Duodenal mucosa (tissue), 2 donors: Measurements from ENCODE around the gene MTG2.

Experiments
- H3K27ac ChIP-seq: one replicate; pipeline ENCODE4 v1.7.0; 2013; ENCODE audit warnings: low read depth, low read length
- H3K27me3 ChIP-seq, 2 donors: one replicate each; pipeline ENCODE4 v1.7.0; 2013; ENCODE audit warnings: low read length in 2 of 2, control low read depth in 1 of 2; ENCODE audit not compliant: insufficient read depth in 2 of 2, control insufficient read depth in 1 of 2
- H3K36me3 ChIP-seq, 2 donors: one replicate each; pipeline ENCODE4 v1.7.0; 2013; ENCODE audit warnings: low read length in 2 of 2, control low read depth in 1 of 2; ENCODE audit not compliant: insufficient read depth in 2 of 2, control insufficient read depth in 1 of 2
- H3K4me1 ChIP-seq, 2 donors: one replicate each; pipeline ENCODE4 v1.7.0; 2013; ENCODE audit warnings: low read length in 2 of 2, control low read depth in 1 of 2; ENCODE audit not compliant: insufficient read depth in 2 of 2, control insufficient read depth in 1 of 2
- H3K4me3 ChIP-seq, 2 donors: one replicate each; pipeline ENCODE4 v1.7.0; 2013; ENCODE audit warnings: low read length in 2 of 2, low read depth in 1 of 2
- H3K9ac ChIP-seq, 2 donors: one replicate each; pipeline ENCODE4 v1.7.0; 2013; ENCODE audit warnings: low read length in 2 of 2, low read depth in 1 of 2
- H3K9me3 ChIP-seq, 2 donors: one replicate each; pipeline ENCODE4 v1.7.0; 2013; ENCODE audit warnings: low read length in 2 of 2, control low read depth in 1 of 2; ENCODE audit not compliant: control insufficient read depth in 1 of 2

The MTG2 gene

GRCh38 chr20:62195075-62195405 is 12.2 kb downstream of the MTG2 start:
- H3K9me3 ChIP-seq = no peaks in the 10 kb centered on the region
- H3K9ac ChIP-seq = no peak overlapping the region
- peaks cover 13 to 57% of the 10 kb centered on the region in 2 donors for H3K36me3 ChIP-seq
- no peak overlapping the region for H3K27ac ChIP-seq
- H3K4me3 ChIP-seq = no peak overlapping the region
- H3K27me3 ChIP-seq = no peaks in the 10 kb centered on the region
- H3K4me1 ChIP-seq = no peaks in the 10 kb centered on the region

- no peak overlapping the region for H3K9ac ChIP-seq
- H3K4me3 ChIP-seq = no peak overlapping the region
- no peaks in the 10 kb centered on the region for H3K27me3 ChIP-seq
- H3K4me1 ChIP-seq = no peaks in the 10 kb centered on the region
- H3K27ac ChIP-seq = no peak overlapping the region
- H3K36me3 ChIP-seq = peaks cover 19 to 58% of the 10 kb centered on the region in 2 donors
- H3K9me3 ChIP-seq = no peaks in the 10 kb centered on the region
Measured at GRCh38 chr20:62195736-62196135, 12.9 kb downstream of the MTG2 start.

- Histone ChIP-seq H3K9ac (no peak overlapping the region), H3K36me3 (peaks cover 24 to 58% of the 10 kb centered on the region in 2 donors), H3K27me3 (no peaks in the 10 kb centered on the region), H3K27ac (no peak overlapping the region), H3K4me1 (no peaks in the 10 kb centered on the region), H3K4me3 (no peak overlapping the region), H3K9me3 (no peaks in the 10 kb centered on the region)
Measured at GRCh38 chr20:62196286-62196685, 13.5 kb downstream of the MTG2 start.

- no peaks in the 10 kb centered on the region for H3K4me1 ChIP-seq
- no peak overlapping the region for H3K4me3 ChIP-seq
- peaks cover 32 to 67% of the 10 kb centered on the region in 2 donors for H3K36me3 ChIP-seq
- H3K9me3 ChIP-seq = no peaks in the 10 kb centered on the region
- H3K9ac ChIP-seq = no peak overlapping the region
- no peak overlapping the region for H3K27ac ChIP-seq
- H3K27me3 ChIP-seq = no peaks in the 10 kb centered on the region
Measured at GRCh38 chr20:62197311-62197710, 14.5 kb downstream of the MTG2 start.

- Histone ChIP-seq H3K27me3 (no peaks in the 10 kb centered on the region), H3K9ac (no peak overlapping the region), H3K27ac (no peak overlapping the region), H3K9me3 (no peaks in the 10 kb centered on the region), H3K4me3 (no peak overlapping the region), H3K4me1 (no peaks in the 10 kb centered on the region), H3K36me3 (peaks cover 32 to 69% of the 10 kb centered on the region in 2 donors)
Measured at GRCh38 chr20:62197801-62198200, 15.0 kb downstream of the MTG2 start.

DNA sequence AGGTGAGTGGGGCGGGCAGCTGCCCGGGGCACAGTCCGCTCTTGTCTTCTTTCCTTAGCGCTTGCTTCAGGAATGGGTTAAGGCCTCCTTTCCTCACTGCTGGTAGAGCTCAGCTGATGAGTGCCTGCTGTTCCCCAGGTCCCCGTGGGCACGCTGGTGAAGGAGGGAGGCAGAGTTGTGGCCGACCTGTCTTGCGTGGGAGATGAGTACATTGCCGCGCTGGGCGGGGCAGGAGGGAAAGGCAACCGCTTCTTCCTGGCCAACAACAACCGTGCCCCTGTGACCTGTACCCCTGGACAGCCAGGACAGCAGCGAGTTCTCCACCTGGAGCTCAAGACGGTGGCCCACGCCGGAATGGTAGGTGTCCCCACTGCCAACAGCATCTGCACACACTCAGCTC is 15.7 kb downstream of the MTG2 start:
- no peaks in the 10 kb centered on the region for H3K27me3 ChIP-seq
- H3K27ac ChIP-seq = no peak overlapping the region
- H3K9me3 ChIP-seq = no peaks in the 10 kb centered on the region
- H3K36me3 ChIP-seq = peaks cover 32 to 69% of the 10 kb centered on the region in 2 donors
- no peak overlapping the region for H3K9ac ChIP-seq
- H3K4me3 ChIP-seq = no peak overlapping the region
- H3K4me1 ChIP-seq = no peaks in the 10 kb centered on the region

DNA sequence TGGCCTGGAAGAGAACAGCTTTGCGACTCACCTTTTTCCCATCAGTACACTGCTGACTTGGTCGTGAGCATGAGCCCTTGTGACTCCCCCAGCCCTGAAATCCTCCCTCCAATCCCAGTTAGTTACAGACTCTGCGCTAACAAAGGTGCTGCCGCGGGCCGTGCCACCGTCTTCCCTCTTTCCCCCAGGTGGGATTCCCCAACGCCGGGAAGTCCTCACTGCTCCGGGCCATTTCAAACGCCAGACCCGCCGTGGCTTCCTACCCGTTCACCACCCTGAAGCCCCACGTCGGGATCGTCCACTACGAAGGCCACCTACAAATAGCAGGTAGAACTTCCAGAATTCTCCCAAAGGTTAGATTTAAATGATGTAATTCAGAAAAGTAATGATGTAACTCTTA is 16.1 kb downstream of the MTG2 start:
- H3K36me3 ChIP-seq = peaks cover 32 to 66% of the 10 kb centered on the region in 2 donors
- H3K4me3 ChIP-seq = no peak overlapping the region
- no peaks in the 10 kb centered on the region for H3K4me1 ChIP-seq
- H3K9me3 ChIP-seq = no peaks in the 10 kb centered on the region
- H3K9ac ChIP-seq = no peak overlapping the region
- H3K27ac ChIP-seq = no peak overlapping the region
- no peaks in the 10 kb centered on the region for H3K27me3 ChIP-seq

DNA sequence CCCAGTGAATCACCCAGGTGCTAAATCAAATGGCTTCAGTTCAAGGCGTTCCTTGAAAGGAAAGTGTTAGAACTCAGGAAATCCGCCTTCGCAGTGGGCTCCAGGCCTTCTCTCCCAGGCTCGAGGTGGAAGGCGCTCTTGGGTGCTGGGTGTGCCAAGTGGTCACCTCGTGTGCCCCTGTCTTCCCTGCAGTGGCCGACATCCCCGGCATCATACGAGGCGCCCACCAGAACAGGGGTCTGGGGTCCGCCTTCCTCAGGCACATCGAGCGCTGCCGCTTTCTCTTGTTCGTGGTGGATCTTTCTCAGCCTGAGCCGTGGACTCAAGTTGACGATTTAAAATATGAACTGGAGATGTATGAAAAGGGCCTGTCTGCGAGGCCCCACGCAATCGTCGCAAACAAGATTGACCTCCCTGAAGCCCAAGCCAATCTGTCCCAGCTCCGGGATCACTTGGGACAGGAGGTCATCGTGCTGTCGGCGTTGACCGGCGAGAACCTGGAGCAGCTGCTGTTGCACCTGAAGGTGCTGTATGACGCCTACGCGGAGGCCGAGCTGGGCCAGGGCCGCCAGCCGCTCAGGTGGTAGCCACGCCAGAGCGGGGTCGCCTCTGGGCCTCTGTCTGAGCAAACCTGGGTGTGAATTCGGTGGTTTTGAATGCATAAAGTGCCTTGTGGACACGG is 17.8 kb downstream of the MTG2 start:
- H3K36me3 ChIP-seq = peaks cover 32 to 62% of the 10 kb centered on the region in 2 donors
- H3K27ac ChIP-seq = no peak overlapping the region
- H3K9me3 ChIP-seq = no peaks in the 10 kb centered on the region
- H3K9ac ChIP-seq = no peak overlapping the region
- no peaks in the 10 kb centered on the region for H3K4me1 ChIP-seq
- no peaks in the 10 kb centered on the region for H3K27me3 ChIP-seq
- no peak overlapping the region for H3K4me3 ChIP-seq

DNA sequence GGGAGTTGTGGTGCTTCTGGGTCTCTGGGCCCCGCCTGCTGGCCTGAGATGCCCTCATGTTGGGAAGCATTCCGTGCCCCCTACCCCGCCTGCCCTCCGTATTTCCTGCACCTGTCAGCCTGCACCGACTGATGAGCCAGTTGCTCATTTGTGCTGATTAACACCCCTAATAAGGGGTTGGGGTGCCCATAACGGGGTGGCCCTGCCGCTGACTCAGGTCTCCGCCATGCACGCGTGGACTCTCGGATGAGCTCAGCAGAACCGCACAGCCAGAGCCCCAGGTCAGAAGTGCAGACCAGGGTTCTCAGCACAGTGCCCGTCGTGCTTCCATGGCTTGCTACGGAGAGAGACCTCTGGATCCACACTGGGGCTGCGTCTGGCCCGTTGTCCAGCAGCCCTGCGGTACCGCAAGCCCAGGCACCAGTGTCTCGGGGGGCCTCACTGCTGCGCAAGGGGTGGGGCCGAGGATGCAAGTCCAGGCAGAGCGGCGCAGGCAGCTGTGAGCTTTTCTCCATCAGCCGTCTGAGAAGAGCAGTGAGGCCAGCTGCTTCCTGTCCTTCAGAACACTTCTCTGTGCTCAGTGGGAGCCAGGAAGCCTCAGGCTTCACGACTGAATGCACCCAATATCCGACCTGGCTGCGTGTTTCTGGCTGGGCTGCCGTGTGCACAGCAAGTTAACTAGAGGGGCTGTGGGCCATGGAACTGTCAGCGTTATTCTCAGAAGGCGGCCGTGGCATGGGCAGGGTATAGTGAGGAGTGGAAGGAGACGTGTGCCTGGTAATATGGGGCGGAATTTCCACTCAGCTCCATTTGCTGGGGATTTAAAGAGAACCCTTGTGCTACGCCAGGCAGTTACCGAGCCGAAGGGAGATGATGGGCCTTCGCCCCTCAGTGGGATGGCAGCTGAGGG is 18.6 kb downstream of the MTG2 start:
- H3K4me1 ChIP-seq = no peaks in the 10 kb centered on the region
- H3K27ac ChIP-seq = no peak overlapping the region
- H3K36me3 ChIP-seq = peaks cover 32 to 54% of the 10 kb centered on the region in 2 donors
- H3K27me3 ChIP-seq = no peaks in the 10 kb centered on the region
- no peak overlapping the region for H3K9ac ChIP-seq
- H3K4me3 ChIP-seq = no peak overlapping the region
- no peaks in the 10 kb centered on the region for H3K9me3 ChIP-seq

- Histone ChIP-seq H3K9me3 (no peaks in the 10 kb centered on the region), H3K36me3 (peaks cover 32 to 54% of the 10 kb centered on the region in 2 donors), H3K4me1 (no peaks in the 10 kb centered on the region), H3K27ac (no peak overlapping the region), H3K27me3 (no peaks in the 10 kb centered on the region), H3K4me3 (no peak overlapping the region), H3K9ac (no peak overlapping the region)
Measured at GRCh38 chr20:62202083-62202395, 19.2 kb downstream of the MTG2 start.
